CD14-positive monocyte (primary cell): Measurements from ENCODE around the gene SDK1. TPM values are rescaled to one million over a fixed set of nuclear protein-coding genes. Genes with fewer than 3 reads are reported as not detected.

Experiments used
- DNase-seq, 3 donors: peaks; one replicate each; pipeline ENCODE4 v3.0.0-alpha.2; 2011 to 2022
- H2AFZ ChIP-seq: 2 replicates; pipeline ENCODE4 v1.6.0; 2012; ENCODE audit warnings: mild to moderate bottlenecking, low read depth, low read length, inconsistent platforms; ENCODE audit not compliant: insufficient read depth, poor library complexity, severe bottlenecking
- H3K27ac ChIP-seq, 2 donors: 1 replicate in 1 of 2; 2 replicates in 1 of 2; pipeline ENCODE4 v1.5.1; 2012 to 2013; ENCODE audit warnings: low read length in 2 of 2, control low read depth in 1 of 2, inconsistent platforms in 1 of 2, low read depth in 1 of 2, mild to moderate bottlenecking in 1 of 2
- H3K27me3 ChIP-seq, 2 donors: one replicate each; pipeline versions ENCODE4 v1.6.0 to v1.6.1; 2011 to 2013; ENCODE audit warnings: low read length in 2 of 2; ENCODE audit not compliant: control insufficient read depth in 2 of 2, insufficient read depth in 2 of 2
- H3K36me3 ChIP-seq, 2 donors: replicated peaks in 1 of 2; 1 replicate in 1 of 2; 2 replicates in 1 of 2; pipeline versions ENCODE4 v1.5.1 to v1.6.1; 2012 to 2013; ENCODE audit warnings: low read length in 2 of 2, control low read depth in 1 of 2, inconsistent platforms in 1 of 2, mild to moderate bottlenecking in 1 of 2; ENCODE audit not compliant: insufficient read depth in 2 of 2, control insufficient read depth in 1 of 2
- H3K4me1 ChIP-seq, 2 donors: 1 replicate in 1 of 2; 2 replicates in 1 of 2; pipeline versions ENCODE4 v1.5.1 to v1.6.1; 2012 to 2013; ENCODE audit warnings: low read length in 2 of 2, control low read depth in 1 of 2, inconsistent platforms in 1 of 2, mild to moderate bottlenecking in 1 of 2, moderate library complexity in 1 of 2; ENCODE audit not compliant: insufficient read depth in 2 of 2, control insufficient read depth in 1 of 2
- H3K4me2 ChIP-seq: replicated peaks from 2 replicates; pipeline ENCODE3; 2012; ENCODE audit warnings: low read length, moderate library complexity, mild to moderate bottlenecking; ENCODE audit not compliant: poor library complexity, severe bottlenecking; ENCODE audit errors: extremely low read depth
- H3K4me3 ChIP-seq, 3 experiments: fragments of 200-600 bp in 1 of 3; sonication (generic) in 1 of 3; replicated peaks in 1 of 3; 1 replicate in 2 of 3; 2 replicates in 1 of 3; pipeline ENCODE4 v1.5.1; 2011 to 2013; ENCODE audit warnings: low read length in 3 of 3, mild to moderate bottlenecking in 3 of 3, control low read depth in 2 of 3, low read depth in 2 of 3, inconsistent platforms in 1 of 3, moderate library complexity in 1 of 3
- H3K79me2 ChIP-seq: 2 replicates; pipeline ENCODE4 v1.6.0; 2012; ENCODE audit warnings: mild to moderate bottlenecking, control low read depth, inconsistent platforms, low read length, moderate library complexity; ENCODE audit not compliant: insufficient read depth
- H3K9ac ChIP-seq: 2 replicates; pipeline ENCODE4 v1.6.0; 2017; ENCODE audit warnings: low read length, mild to moderate bottlenecking; ENCODE audit not compliant: insufficient read depth, poor library complexity, severe bottlenecking
- H3K9me3 ChIP-seq, 2 donors: replicated peaks in 1 of 2; 1 replicate in 1 of 2; 2 replicates in 1 of 2; pipeline versions ENCODE4 v1.5.1 to v1.6.1; 2012 to 2013; ENCODE audit warnings: low read length in 2 of 2, control low read depth in 1 of 2; ENCODE audit not compliant: control insufficient read depth in 1 of 2, insufficient read depth in 1 of 2
- H4K20me1 ChIP-seq: 2 replicates; pipeline ENCODE4 v1.6.0; 2012; ENCODE audit warnings: mild to moderate bottlenecking, low read length, control low read depth, moderate library complexity; ENCODE audit not compliant: insufficient read depth
- H3K27ac Mint-ChIP-seq, 7 donors: one replicate each; pipeline ENCODE4 v1.8.0; 2020; ENCODE audit warnings: mild to moderate bottlenecking in 7 of 7, mixed read lengths in 7 of 7, moderate library complexity in 6 of 7, inconsistent platforms in 2 of 7
- H3K27me3 Mint-ChIP-seq, 3 donors: one replicate each; pipeline ENCODE4 v1.8.0; 2021 to 2022; ENCODE audit warnings: low read depth in 3 of 3, mild to moderate bottlenecking in 3 of 3, mixed read lengths in 3 of 3, moderate library complexity in 3 of 3, inconsistent platforms in 1 of 3
- H3K36me3 Mint-ChIP-seq, 2 donors: one replicate each; pipeline ENCODE4 v1.8.0; 2020; ENCODE audit warnings: mixed read lengths in 2 of 2, inconsistent platforms in 1 of 2, mild to moderate bottlenecking in 1 of 2
- H3K4me1 Mint-ChIP-seq: one replicate; pipeline ENCODE4 v1.8.0; 2020; ENCODE audit warnings: mild to moderate bottlenecking, mixed read lengths
- H3K4me3 Mint-ChIP-seq, 2 donors: one replicate each; pipeline ENCODE4 v1.8.0; 2020; ENCODE audit warnings: mild to moderate bottlenecking in 2 of 2, mixed read lengths in 2 of 2, moderate library complexity in 1 of 2
- H3K9me3 Mint-ChIP-seq, 7 donors: one replicate each; pipeline ENCODE4 v1.8.0; 2020 to 2022; ENCODE audit warnings: mixed read lengths in 7 of 7, mild to moderate bottlenecking in 6 of 7, moderate library complexity in 6 of 7, inconsistent platforms in 2 of 7
- WGBS: methylation state at CpG from one replicate; pipeline ENCODE4 v1.1.5; 2013; ENCODE audit warnings: missing lambda C conversion rate; ENCODE audit not compliant: insufficient coverage; 5-methylcytosine and 5-hydroxymethylcytosine counted together
- intact Hi-C, 2 donors: fragments of 100-400 bp; cut with micrococcal nuclease; formaldehyde crosslinking; loops; one replicate each; pipeline versions ENCODE4 v1.15.0 to v1.15.1; 2023
- polyA plus RNA-seq, 3 donors: library from polyadenylated mRNA; depleted of rRNA in 1 of 3; unstranded in 2 of 3; stranded (reverse) in 1 of 3; fragments of 300-500 nt in 2 of 3; fragments of >200 nt in 1 of 3; fragmentation: Illumina TruSeq in 2 of 3; gene quantifications; 1 replicate in 2 of 3; 2 replicates in 1 of 3; pipeline ENCODE4 v1.2.3, GENCODE V29; 2012 to 2021
- TF ChIP-seq, protein P1 (sequence below): fragments of 200-600 bp; IDR thresholded peaks from one replicate; pipeline ENCODE4 v1.8.0; 2022; ENCODE audit warnings: antibody characterized with exemption, mild to moderate bottlenecking

SDK1 gene
- polyA plus RNA-seq, 3 donors, result 0.01 TPM; not detected in 2

DNA sequence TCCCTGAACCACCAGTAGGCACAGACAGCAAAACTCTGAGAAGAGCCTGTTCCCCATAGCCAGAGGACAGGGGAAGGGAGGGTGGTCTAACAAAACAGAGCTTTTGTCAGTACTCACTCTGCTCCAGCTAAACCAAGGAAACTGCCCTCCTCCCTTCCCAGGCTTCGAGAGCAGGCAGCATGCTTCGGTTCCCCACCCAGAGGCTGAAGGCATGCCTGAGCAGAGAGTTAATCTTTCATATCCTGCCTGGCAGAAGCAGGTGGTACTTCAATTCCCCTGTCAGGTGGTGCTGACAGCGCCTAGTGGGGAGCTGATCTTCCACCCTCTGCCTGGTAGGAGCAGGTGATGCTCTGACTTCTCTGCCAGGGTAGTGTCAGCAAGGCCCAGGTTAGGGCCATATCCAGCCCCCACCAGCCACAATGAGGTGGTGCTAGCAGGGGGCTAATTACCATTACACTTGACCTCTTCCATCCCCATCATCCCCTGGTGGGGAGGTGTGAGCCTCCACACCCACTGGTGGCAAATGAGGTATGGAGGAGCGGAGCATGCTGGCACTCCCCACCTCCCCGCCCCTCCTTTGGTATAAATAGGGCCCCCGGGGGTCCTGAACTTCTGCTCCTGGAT lies 35.1 kb downstream of the SDK1 start:
- peaks cover 1 to 9% (median 5%) of the 10 kb centered on the region in 3 donors for H3K27me3 Mint-ChIP-seq

DNA sequence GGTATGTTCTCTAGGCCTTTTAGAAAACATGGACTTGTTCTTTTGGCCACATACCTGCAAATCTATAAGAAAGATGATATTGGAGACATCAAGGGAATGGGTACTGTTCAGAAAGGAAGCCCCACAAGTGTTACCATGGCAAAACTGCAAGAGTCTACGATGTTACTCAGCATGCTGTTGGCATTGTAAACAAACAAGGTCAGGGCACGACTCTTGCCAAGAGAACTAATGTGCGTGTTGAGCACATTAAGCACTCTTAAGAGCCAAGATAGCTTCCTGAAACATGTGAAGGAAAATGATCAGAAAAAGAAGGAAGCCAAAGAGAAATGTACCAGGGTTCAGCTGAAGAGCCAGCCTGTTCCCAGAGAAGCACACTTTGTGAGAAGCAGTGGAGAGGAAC lies 37.1 kb downstream of the SDK1 start:
- Mint-ChIP-seq H3K36me3 (no peaks in the 10 kb centered on the region), H3K27me3 (peaks cover 2 to 10% (median 6%) of the 10 kb centered on the region in 3 donors), H3K9me3 (peaks cover 0 to 7% (median 2%) of the 10 kb centered on the region in 7 donors), H3K27ac (no peak overlapping the region), H3K4me3 (no peak overlapping the region), H3K4me1 (no peaks in the 10 kb centered on the region)
- Histone ChIP-seq H3K4me1 (no peaks in the 10 kb centered on the region), H3K36me3 (no peaks in the 10 kb centered on the region), H3K79me2 (no peaks in the 10 kb centered on the region), H3K4me3 (no peak overlapping the region), H3K9ac (no peak overlapping the region), H4K20me1 (no peaks in the 10 kb centered on the region), H3K27me3 (no peaks in the 10 kb centered on the region), H3K4me2 (no peak overlapping the region), H3K27ac (no peak overlapping the region), H2AFZ (no peak overlapping the region), H3K9me3 (no peaks in the 10 kb centered on the region)
- TF ChIP-seq, protein P1, sequence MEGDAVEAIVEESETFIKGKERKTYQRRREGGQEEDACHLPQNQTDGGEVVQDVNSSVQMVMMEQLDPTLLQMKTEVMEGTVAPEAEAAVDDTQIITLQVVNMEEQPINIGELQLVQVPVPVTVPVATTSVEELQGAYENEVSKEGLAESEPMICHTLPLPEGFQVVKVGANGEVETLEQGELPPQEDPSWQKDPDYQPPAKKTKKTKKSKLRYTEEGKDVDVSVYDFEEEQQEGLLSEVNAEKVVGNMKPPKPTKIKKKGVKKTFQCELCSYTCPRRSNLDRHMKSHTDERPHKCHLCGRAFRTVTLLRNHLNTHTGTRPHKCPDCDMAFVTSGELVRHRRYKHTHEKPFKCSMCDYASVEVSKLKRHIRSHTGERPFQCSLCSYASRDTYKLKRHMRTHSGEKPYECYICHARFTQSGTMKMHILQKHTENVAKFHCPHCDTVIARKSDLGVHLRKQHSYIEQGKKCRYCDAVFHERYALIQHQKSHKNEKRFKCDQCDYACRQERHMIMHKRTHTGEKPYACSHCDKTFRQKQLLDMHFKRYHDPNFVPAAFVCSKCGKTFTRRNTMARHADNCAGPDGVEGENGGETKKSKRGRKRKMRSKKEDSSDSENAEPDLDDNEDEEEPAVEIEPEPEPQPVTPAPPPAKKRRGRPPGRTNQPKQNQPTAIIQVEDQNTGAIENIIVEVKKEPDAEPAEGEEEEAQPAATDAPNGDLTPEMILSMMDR, result no peak
- 96% methylated on average over 3 of the region's 3 CpGs for WGBS
- DNase-seq, result no peak
- intact Hi-C loops, result no loop called here

More for the DNA sequence above, 35.1 kb downstream of the SDK1 start:
- DNase-seq, result no peak
- no peak overlapping the region for H3K4me2 ChIP-seq
- no peaks in the 10 kb centered on the region for H3K36me3 ChIP-seq
- TF ChIP-seq, protein P1, result no peak
- H2AFZ ChIP-seq, result no peak overlapping the region
- no peak overlapping the region for H3K27ac Mint-ChIP-seq
- no peak overlapping the region for H3K27ac ChIP-seq
- no peaks in the 10 kb centered on the region for H3K4me1 Mint-ChIP-seq
- H3K4me1 ChIP-seq, result no peaks in the 10 kb centered on the region
- intact Hi-C loops, result no loop called here
- peaks cover 0 to 7% (median 2%) of the 10 kb centered on the region in 7 donors for H3K9me3 Mint-ChIP-seq
- H3K9me3 ChIP-seq, result no peaks in the 10 kb centered on the region
- no peak overlapping the region for H3K4me3 Mint-ChIP-seq
- no peaks in the 10 kb centered on the region for H3K36me3 Mint-ChIP-seq
- no peak overlapping the region for H3K4me3 ChIP-seq
- H3K27me3 ChIP-seq, result no peaks in the 10 kb centered on the region
- WGBS, result 96% methylated on average over 4 of the region's 6 CpGs
- H3K9ac ChIP-seq, result no peak overlapping the region
- H3K79me2 ChIP-seq, result no peaks in the 10 kb centered on the region
- no peaks in the 10 kb centered on the region for H4K20me1 ChIP-seq
